Measurements from ENCODE around the gene NUP160.

The NUP160 gene

DNA sequence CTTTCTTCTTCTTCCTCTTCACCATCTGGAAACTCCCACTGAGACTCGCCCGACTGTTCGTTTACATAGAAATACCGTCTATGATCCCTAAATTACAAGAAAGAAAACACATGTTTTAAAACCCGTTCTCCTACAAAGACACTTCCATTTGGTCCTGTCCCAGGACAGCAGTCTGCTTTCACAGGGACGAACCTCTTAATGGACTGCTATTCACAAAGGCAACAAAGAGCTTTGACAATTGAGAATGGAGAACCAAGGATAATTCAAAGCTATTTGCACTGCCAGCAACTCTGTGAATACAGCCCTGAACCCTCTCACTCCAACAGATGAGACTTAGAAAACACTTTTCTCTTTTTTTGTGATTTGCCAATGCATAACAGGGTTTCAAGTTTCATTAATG, 116.7 kb downstream of the NUP160 start:
- TF ChIP-seq, protein P1, sequence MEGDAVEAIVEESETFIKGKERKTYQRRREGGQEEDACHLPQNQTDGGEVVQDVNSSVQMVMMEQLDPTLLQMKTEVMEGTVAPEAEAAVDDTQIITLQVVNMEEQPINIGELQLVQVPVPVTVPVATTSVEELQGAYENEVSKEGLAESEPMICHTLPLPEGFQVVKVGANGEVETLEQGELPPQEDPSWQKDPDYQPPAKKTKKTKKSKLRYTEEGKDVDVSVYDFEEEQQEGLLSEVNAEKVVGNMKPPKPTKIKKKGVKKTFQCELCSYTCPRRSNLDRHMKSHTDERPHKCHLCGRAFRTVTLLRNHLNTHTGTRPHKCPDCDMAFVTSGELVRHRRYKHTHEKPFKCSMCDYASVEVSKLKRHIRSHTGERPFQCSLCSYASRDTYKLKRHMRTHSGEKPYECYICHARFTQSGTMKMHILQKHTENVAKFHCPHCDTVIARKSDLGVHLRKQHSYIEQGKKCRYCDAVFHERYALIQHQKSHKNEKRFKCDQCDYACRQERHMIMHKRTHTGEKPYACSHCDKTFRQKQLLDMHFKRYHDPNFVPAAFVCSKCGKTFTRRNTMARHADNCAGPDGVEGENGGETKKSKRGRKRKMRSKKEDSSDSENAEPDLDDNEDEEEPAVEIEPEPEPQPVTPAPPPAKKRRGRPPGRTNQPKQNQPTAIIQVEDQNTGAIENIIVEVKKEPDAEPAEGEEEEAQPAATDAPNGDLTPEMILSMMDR (IDR thresholded peaks at IDR 0.05; ENCODE audit: control extremely low read depth, extremely low read depth, low read depth, missing control alignments): no peak
- ChIA-PET POLR2A (no interaction called here), CTCF (interaction anchor here (1.2 to 1.5 kb wide), 2 partner anchors 28 to 40 kb away, joined by 3 read pairs; no protein-coding TSS in a partner anchor)
- DNase-seq (ENCODE audit: extremely low spot score): no peak
